Measurements from ENCODE around the gene ADORA2B.
"Not testable (repeated sequence)": the region's sequence is repeated elsewhere in the genome, so short reads cannot be mapped to it uniquely, and the experiment has no call there.

DNA sequence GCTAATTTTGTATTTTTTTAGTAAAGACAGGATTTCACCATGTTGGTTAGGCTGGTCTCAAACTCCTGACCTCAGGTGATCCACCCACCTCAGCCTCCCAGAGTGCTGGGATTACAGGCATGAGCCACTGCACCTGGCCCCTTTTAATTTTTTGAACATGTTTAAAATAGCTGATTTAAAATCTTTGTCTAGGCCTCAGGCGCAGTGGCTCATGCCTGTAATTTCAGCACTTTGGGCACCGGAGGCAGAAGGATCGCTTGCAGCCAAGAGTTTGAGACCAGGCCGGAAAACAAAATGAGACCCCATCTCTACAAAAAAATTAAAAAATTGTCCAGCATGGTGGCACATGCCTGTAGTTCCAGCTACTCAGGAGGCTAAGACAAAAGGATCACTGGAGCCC lies 8.4 kb upstream of the ADORA2B start:
- not testable (repeated sequence) for TF ChIP-seq CTCF, POLR2A, EP300 (IDR thresholded peaks at IDR 0.05)
